Neuronal stem cell (in vitro differentiated cells): ENCODE measurements around the gene HSP90AB1.
A peak's percentile ranks its signal among the peaks of the same experiment; 100 is the strongest.

Experiments
- DNase-seq: peaks from one replicate; pipeline ENCODE4 v3.0.0-alpha.2; 2013; ENCODE audit warnings: low spot score
- H2AFZ ChIP-seq: one replicate; pipeline ENCODE4 v1.6.1; 2013; ENCODE audit warnings: mild to moderate bottlenecking, low read length, inconsistent platforms
- H2AK5ac ChIP-seq: 2 replicates; pipeline ENCODE4 v1.6.1; 2013; ENCODE audit warnings: low read depth, mild to moderate bottlenecking, inconsistent platforms, low read length, moderate library complexity, mixed read lengths
- H2BK120ac ChIP-seq: 2 replicates; pipeline ENCODE4 v1.6.1; 2013; ENCODE audit warnings: low read depth, mild to moderate bottlenecking, inconsistent platforms, low read length, moderate library complexity, mixed read lengths
- H2BK12ac ChIP-seq: one replicate; pipeline ENCODE4 v1.6.1; 2013; ENCODE audit warnings: low read length, inconsistent platforms
- H2BK15ac ChIP-seq: 2 replicates; pipeline ENCODE4 v1.6.1; 2013; ENCODE audit warnings: mild to moderate bottlenecking, low read length, inconsistent platforms, mixed read lengths
- H2BK5ac ChIP-seq: one replicate; pipeline ENCODE4 v1.6.1; 2013; ENCODE audit warnings: inconsistent platforms, mild to moderate bottlenecking, low read length, moderate library complexity
- H3K14ac ChIP-seq: one replicate; pipeline ENCODE4 v1.6.1; 2013; ENCODE audit warnings: low read length, inconsistent platforms
- H3K18ac ChIP-seq: 2 replicates; pipeline ENCODE4 v1.6.1; 2013; ENCODE audit warnings: low read length, inconsistent platforms
- H3K23ac ChIP-seq: 2 replicates; pipeline ENCODE4 v1.6.1; 2013; ENCODE audit warnings: low read depth, mild to moderate bottlenecking, mixed read lengths, low read length, inconsistent platforms; ENCODE audit not compliant: poor library complexity
- H3K27ac ChIP-seq: replicated peaks from 3 replicates; pipeline ENCODE4 v1.5.1; 2013; ENCODE audit warnings: low read length, inconsistent platforms
- H3K27me3 ChIP-seq, 3 experiments: 2 replicates each; pipeline ENCODE4 v1.6.1; 2013; ENCODE audit warnings: low read length in 3 of 3, mild to moderate bottlenecking in 2 of 3, inconsistent platforms in 1 of 3, low read depth in 1 of 3, mixed read lengths in 1 of 3, moderate library complexity in 1 of 3; ENCODE audit not compliant: control insufficient read depth in 3 of 3, insufficient read depth in 3 of 3
- H3K36me3 ChIP-seq, 2 donors: replicated peaks in 1 of 2; 2 replicates each; pipeline ENCODE4 v1.6.1; 2013; ENCODE audit warnings: low read length in 2 of 2; ENCODE audit not compliant: control insufficient read depth in 2 of 2, insufficient read depth in 2 of 2
- H3K4ac ChIP-seq: 2 replicates; pipeline ENCODE4 v1.6.1; 2013; ENCODE audit warnings: inconsistent platforms, mild to moderate bottlenecking, low read length, moderate library complexity
- H3K4me1 ChIP-seq, 2 donors: 1 replicate in 1 of 2; 2 replicates in 1 of 2; pipeline ENCODE4 v1.6.1; 2013; ENCODE audit warnings: low read length in 2 of 2, low read depth in 1 of 2; ENCODE audit not compliant: control insufficient read depth in 2 of 2, insufficient read depth in 1 of 2
- H3K4me2 ChIP-seq: one replicate; pipeline ENCODE4 v1.6.1; 2013; ENCODE audit warnings: mild to moderate bottlenecking, low read length, inconsistent platforms; ENCODE audit not compliant: insufficient read depth, poor library complexity, severe bottlenecking
- H3K4me3 ChIP-seq, 2 donors: 2 replicates each; pipeline ENCODE4 v1.5.1; 2013; ENCODE audit warnings: low read length in 2 of 2, mild to moderate bottlenecking in 2 of 2, inconsistent platforms in 1 of 2, moderate library complexity in 1 of 2
- H3K79me1 ChIP-seq: one replicate; pipeline ENCODE4 v1.6.1; 2013; ENCODE audit warnings: low read depth, mild to moderate bottlenecking, inconsistent platforms, low read length, moderate library complexity
- H3K9ac ChIP-seq: one replicate; pipeline ENCODE4 v1.6.1; 2013; ENCODE audit warnings: mild to moderate bottlenecking, low read depth, low read length, inconsistent platforms; ENCODE audit not compliant: poor library complexity
- H3K9me3 ChIP-seq, 2 donors: replicated peaks in 1 of 2; 2 replicates each; pipeline versions ENCODE3 to v1.6.1; 2013; ENCODE audit warnings: low read length in 2 of 2, mild to moderate bottlenecking in 2 of 2, inconsistent platforms in 1 of 2, low read depth in 1 of 2, mixed read lengths in 1 of 2, moderate library complexity in 1 of 2; ENCODE audit not compliant: control insufficient read depth in 2 of 2, insufficient read depth in 1 of 2
- H4K8ac ChIP-seq: one replicate; pipeline ENCODE4 v1.6.1; 2013; ENCODE audit warnings: low read depth, mild to moderate bottlenecking, inconsistent platforms, low read length, moderate library complexity
- H4K91ac ChIP-seq: one replicate; pipeline ENCODE4 v1.6.1; 2013; ENCODE audit warnings: low read length, low read depth, mild to moderate bottlenecking, inconsistent platforms; ENCODE audit not compliant: poor library complexity
- WGBS, 2 donors: extraction: QIAGEN DNeasy Blood & Tissue Kit; methylation state at CpG; one replicate each; pipeline ENCODE4 v1.1.7; 2013; ENCODE audit warnings: missing lambda C conversion rate in 2 of 2, mixed read lengths in 1 of 2; ENCODE audit not compliant: insufficient read length in 2 of 2, insufficient replicate concordance in 1 of 2; ENCODE audit errors: extremely low coverage in 2 of 2; 5-methylcytosine and 5-hydroxymethylcytosine counted together

The HSP90AB1 gene

DNA sequence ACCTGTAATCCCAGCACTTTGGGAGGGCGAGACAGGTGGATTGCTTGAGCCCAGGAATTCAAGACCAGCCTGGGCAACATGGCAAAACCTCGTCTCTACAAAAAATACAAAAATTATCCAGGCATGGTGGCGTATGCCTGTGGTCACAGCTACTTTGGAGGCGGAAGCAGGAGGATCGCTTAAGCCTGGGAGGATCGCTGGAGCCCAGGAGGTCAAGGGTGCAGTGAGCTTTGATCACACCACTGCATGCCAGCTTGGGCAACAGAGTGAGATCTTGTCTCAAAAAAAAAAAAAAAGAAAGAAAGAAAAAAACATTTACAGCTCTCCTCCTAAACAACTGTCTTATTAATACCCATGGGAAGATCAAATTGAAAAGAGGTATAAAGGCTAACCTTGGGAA is 38.9 kb upstream of the HSP90AB1 start:
- H3K23ac ChIP-seq = no peak overlapping the region
- H2AK5ac ChIP-seq = no peak overlapping the region
- no peak overlapping the region for H2BK120ac ChIP-seq
- H3K79me1 ChIP-seq = no peaks in the 10 kb centered on the region
- no peak overlapping the region for H3K4ac ChIP-seq
- no peak for DNase-seq
- no peak overlapping the region for H4K8ac ChIP-seq
- WGBS, 2 donors = no CpG with 5 or more reads among the region's 6 CpGs
- no peak overlapping the region for H2BK5ac ChIP-seq
- H2AFZ ChIP-seq = no peak overlapping the region
- H3K27me3 ChIP-seq = no peaks in the 10 kb centered on the region
- no peak overlapping the region for H2BK12ac ChIP-seq
- H3K18ac ChIP-seq = no peak overlapping the region
- H3K4me1 ChIP-seq = peaks cover 7 to 9% of the 10 kb centered on the region in 2 donors
- no peaks in the 10 kb centered on the region for H3K36me3 ChIP-seq
- H4K91ac ChIP-seq = no peak overlapping the region
- H2BK15ac ChIP-seq = no peak overlapping the region
- no peak overlapping the region for H3K9ac ChIP-seq
- no peak overlapping the region for H3K4me3 ChIP-seq
- H3K4me2 ChIP-seq = no peak overlapping the region
- no peaks in the 10 kb centered on the region for H3K9me3 ChIP-seq
- no peak overlapping the region for H3K14ac ChIP-seq
- no peak overlapping the region for H3K27ac ChIP-seq

DNA sequence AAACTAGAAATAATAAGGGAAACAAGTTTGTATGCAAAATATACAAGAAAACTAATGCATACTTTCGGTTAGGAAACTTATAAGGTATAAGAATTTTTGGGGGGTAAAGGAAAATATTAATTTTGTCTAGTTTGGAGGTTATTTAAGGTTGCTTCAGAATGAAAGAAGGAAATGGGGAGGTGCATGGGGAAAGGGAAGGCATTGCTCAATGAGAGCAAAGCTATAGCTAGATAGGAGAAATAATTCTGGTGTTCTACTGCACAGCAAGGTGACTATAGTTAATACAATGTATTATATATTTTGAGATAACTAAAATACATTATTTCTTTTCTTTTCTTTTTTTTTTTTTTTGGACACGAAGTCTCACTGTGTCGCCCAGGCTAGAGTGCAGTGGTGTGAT is 35.6 kb upstream of the HSP90AB1 start:
- Histone ChIP-seq H3K9me3 (no peaks in the 10 kb centered on the region), H3K27me3 (no peaks in the 10 kb centered on the region), H3K4me2 (no peak overlapping the region), H2BK120ac (no peak overlapping the region), H2BK15ac (no peak overlapping the region), H3K4ac (no peak overlapping the region), H2AK5ac (no peak overlapping the region), H3K36me3 (no peaks in the 10 kb centered on the region), H2BK5ac (no peak overlapping the region), H2BK12ac (no peak overlapping the region), H3K27ac (no peak overlapping the region), H4K8ac (no peak overlapping the region), H3K79me1 (no peaks in the 10 kb centered on the region), H2AFZ (no peak overlapping the region), H3K4me1 (peaks cover 5 to 6% of the 10 kb centered on the region in 2 donors), H3K14ac (no peak overlapping the region), H4K91ac (no peak overlapping the region), H3K18ac (no peak overlapping the region), H3K23ac (no peak overlapping the region), H3K4me3 (no peak overlapping the region), H3K9ac (no peak overlapping the region)
- WGBS, 2 donors = 100% methylated on average over 1 of the region's 3 CpGs; no CpG with 5 or more reads in 1 of the 2 donors
- no peak for DNase-seq

GRCh38 chr6:44214307-44214706 is 32.6 kb upstream of the HSP90AB1 start:
- no CpG with 5 or more reads among the region's 6 CpGs for WGBS, 2 donors

DNA sequence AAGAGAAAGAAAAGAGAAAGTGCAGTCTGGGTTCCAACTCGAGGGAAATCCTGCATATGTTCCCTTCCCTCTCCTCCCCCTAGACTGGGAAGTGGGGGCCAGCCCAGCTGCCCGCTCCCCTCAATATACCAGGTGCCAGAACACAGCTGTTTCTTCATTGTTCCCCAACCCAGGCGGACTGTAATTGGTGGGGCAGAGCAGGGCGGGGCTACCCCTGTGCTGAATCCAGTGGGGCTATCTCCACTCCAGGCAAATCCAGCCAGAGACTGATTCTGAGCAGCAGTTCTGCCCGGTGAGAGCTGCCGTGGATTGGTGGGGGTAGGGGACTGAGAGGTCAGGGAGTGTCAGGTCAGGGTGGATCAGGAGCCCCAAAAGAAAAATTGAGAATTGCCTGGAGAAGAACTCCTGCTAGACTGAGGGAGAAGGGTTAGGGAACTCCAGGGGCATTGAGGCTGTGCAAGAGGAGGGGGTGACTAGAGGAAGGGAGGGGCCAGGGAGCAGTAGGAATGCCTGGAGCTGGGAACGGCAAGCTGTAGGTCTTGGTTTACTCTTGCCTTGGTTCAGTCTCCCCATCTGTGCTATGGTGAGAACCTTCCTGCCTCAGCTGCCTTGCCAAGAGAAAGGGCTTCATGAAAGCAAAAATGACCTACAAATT is 30.1 kb upstream of the HSP90AB1 start, which contains the start of gene MYMX:
Gene MYMX (plus strand): TSS at position 250 of the 655 bp plus-strand sequence. CDS start 546 bp downstream, outside the sequence.
- H3K9me3 ChIP-seq = no peaks in the 10 kb centered on the region
- H2BK12ac ChIP-seq = peak within 1 kb of the TSS; percentile 77
- no peak for DNase-seq
- peak within 1 kb of the TSS; percentile 78 for H2BK15ac ChIP-seq
- peak within 1 kb of the TSS; percentile 38 for H2AFZ ChIP-seq
- H2BK120ac ChIP-seq = peak within 1 kb of the TSS; percentile 51
- peak within 1 kb of the TSS; percentile 40 for H3K4me2 ChIP-seq
- H3K79me1 ChIP-seq = peaks cover 4% of the 10 kb centered on the region
- H3K23ac ChIP-seq = peak within 1 kb of the TSS; percentile 76
- no peak within 1 kb of the TSS for H3K4me3 ChIP-seq
- WGBS, 2 donors = no CpG with 5 or more reads among the region's 7 CpGs
- no peaks in the 10 kb centered on the region for H3K27me3 ChIP-seq
- H2BK5ac ChIP-seq = no peak within 1 kb of the TSS
- H3K4me1 ChIP-seq = peaks cover 28 to 29% of the 10 kb centered on the region in 2 donors
- H4K8ac ChIP-seq = peak within 1 kb of the TSS; percentile 30
- H3K14ac ChIP-seq = peak within 1 kb of the TSS; percentile 39
- peak within 1 kb of the TSS; percentile 15 for H3K27ac ChIP-seq
- H3K9ac ChIP-seq = peak within 1 kb of the TSS; percentile 78
- no peak within 1 kb of the TSS for H3K4ac ChIP-seq
- H2AK5ac ChIP-seq = peak within 1 kb of the TSS; percentile 73
- peak within 1 kb of the TSS; percentile 92 for H3K18ac ChIP-seq
- no peaks in the 10 kb centered on the region for H3K36me3 ChIP-seq
- no peak within 1 kb of the TSS for H4K91ac ChIP-seq

More at GRCh38 chr6:44214307-44214706, 32.6 kb upstream of the HSP90AB1 start:
- H3K79me1 ChIP-seq = no peaks in the 10 kb centered on the region
- H3K23ac ChIP-seq = no peak overlapping the region
- no peak overlapping the region for H4K91ac ChIP-seq
- H3K14ac ChIP-seq = no peak overlapping the region
- no peak overlapping the region for H3K4me3 ChIP-seq
- H3K9ac ChIP-seq = no peak overlapping the region
- H2AK5ac ChIP-seq = no peak overlapping the region
- H3K4me2 ChIP-seq = no peak overlapping the region
- H3K36me3 ChIP-seq = no peaks in the 10 kb centered on the region
- H3K4ac ChIP-seq = no peak overlapping the region
- no peak overlapping the region for H4K8ac ChIP-seq
- H3K18ac ChIP-seq = no peak overlapping the region
- no peak overlapping the region for H2BK120ac ChIP-seq
- H2BK5ac ChIP-seq = no peak overlapping the region
- H3K9me3 ChIP-seq = no peaks in the 10 kb centered on the region
- H3K27me3 ChIP-seq = no peaks in the 10 kb centered on the region
- no peak overlapping the region for H3K27ac ChIP-seq
- H3K4me1 ChIP-seq = peaks cover 22 to 23% of the 10 kb centered on the region in 2 donors
- no peak overlapping the region for H2BK15ac ChIP-seq
- no peak overlapping the region for H2BK12ac ChIP-seq
- no peak overlapping the region for H2AFZ ChIP-seq
- no peak for DNase-seq
